Parathyroid adenoma (tissue), 2 donors: ENCODE measurements around the gene C17orf100.

Source experiments
- H2AFZ ChIP-seq: fragments of 300-600 bp; sonication (generic); one replicate; pipeline ENCODE4 v1.7.0; 2017; ENCODE audit warnings: antibody characterized with exemption, mild to moderate bottlenecking
- H3K27ac ChIP-seq: fragments of 300-600 bp; sonication (generic); one replicate; pipeline ENCODE4 v1.7.0; 2017
- H3K27me3 ChIP-seq: fragments of 300-600 bp; sonication (generic); one replicate; pipeline ENCODE4 v1.7.0; 2017; ENCODE audit warnings: low read length; ENCODE audit not compliant: control insufficient read depth, insufficient read depth
- H3K36me3 ChIP-seq: fragments of 300-600 bp; sonication (generic); one replicate; pipeline ENCODE4 v1.7.0; 2017; ENCODE audit warnings: low read length; ENCODE audit not compliant: control insufficient read depth, insufficient read depth
- H3K4me1 ChIP-seq: fragments of 300-600 bp; sonication (generic); one replicate; pipeline ENCODE4 v1.7.0; 2017; ENCODE audit warnings: control low read depth
- H3K4me2 ChIP-seq: fragments of 300-600 bp; sonication (generic); one replicate; pipeline ENCODE4 v1.7.0; 2017; ENCODE audit warnings: low read length
- H3K4me3 ChIP-seq: fragments of 300-600 bp; sonication (generic); one replicate; pipeline ENCODE4 v1.7.0; 2017; ENCODE audit warnings: low read depth, low read length
- H3K79me2 ChIP-seq: fragments of 300-600 bp; sonication (generic); one replicate; pipeline ENCODE4 v1.7.0; 2017; ENCODE audit warnings: control low read depth
- H3K9ac ChIP-seq: fragments of 300-600 bp; sonication (generic); one replicate; pipeline ENCODE4 v1.7.0; 2017; ENCODE audit warnings: mild to moderate bottlenecking
- H3K9me3 ChIP-seq: fragments of 300-600 bp; sonication (generic); one replicate; pipeline ENCODE4 v1.7.0; 2017; ENCODE audit warnings: low read length; ENCODE audit not compliant: control insufficient read depth
- TF ChIP-seq, protein P1 (sequence below): fragments of 300-600 bp; sonication (generic); IDR thresholded peaks from one replicate; pipeline ENCODE4 v1.7.0; 2017; ENCODE audit warnings: antibody characterized with exemption, mild to moderate bottlenecking
- donor health status: primary hyperparathyroidism.

The C17orf100 gene

GRCh38 chr17:6695565-6695964 lies 44.0 kb downstream of the C17orf100 start:
- no peaks in the 10 kb centered on the region for H3K9me3 ChIP-seq
- H3K79me2 ChIP-seq, result no peaks in the 10 kb centered on the region
- no peak overlapping the region for H3K4me3 ChIP-seq
- H3K27me3 ChIP-seq, result no peaks in the 10 kb centered on the region
- no peaks in the 10 kb centered on the region for H3K4me1 ChIP-seq
- H3K4me2 ChIP-seq, result no peak overlapping the region
- H3K36me3 ChIP-seq, result no peaks in the 10 kb centered on the region
- no peak overlapping the region for H3K27ac ChIP-seq
- H2AFZ ChIP-seq, result no peak overlapping the region
- TF ChIP-seq, protein P1, sequence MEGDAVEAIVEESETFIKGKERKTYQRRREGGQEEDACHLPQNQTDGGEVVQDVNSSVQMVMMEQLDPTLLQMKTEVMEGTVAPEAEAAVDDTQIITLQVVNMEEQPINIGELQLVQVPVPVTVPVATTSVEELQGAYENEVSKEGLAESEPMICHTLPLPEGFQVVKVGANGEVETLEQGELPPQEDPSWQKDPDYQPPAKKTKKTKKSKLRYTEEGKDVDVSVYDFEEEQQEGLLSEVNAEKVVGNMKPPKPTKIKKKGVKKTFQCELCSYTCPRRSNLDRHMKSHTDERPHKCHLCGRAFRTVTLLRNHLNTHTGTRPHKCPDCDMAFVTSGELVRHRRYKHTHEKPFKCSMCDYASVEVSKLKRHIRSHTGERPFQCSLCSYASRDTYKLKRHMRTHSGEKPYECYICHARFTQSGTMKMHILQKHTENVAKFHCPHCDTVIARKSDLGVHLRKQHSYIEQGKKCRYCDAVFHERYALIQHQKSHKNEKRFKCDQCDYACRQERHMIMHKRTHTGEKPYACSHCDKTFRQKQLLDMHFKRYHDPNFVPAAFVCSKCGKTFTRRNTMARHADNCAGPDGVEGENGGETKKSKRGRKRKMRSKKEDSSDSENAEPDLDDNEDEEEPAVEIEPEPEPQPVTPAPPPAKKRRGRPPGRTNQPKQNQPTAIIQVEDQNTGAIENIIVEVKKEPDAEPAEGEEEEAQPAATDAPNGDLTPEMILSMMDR, result no peak
- H3K9ac ChIP-seq, result no peak overlapping the region

GRCh38 chr17:6696906-6697305 lies 45.3 kb downstream of the C17orf100 start:
- TF ChIP-seq, protein P1, result no peak
- H3K27me3 ChIP-seq, result no peaks in the 10 kb centered on the region
- H3K36me3 ChIP-seq, result no peaks in the 10 kb centered on the region
- H3K4me1 ChIP-seq, result no peaks in the 10 kb centered on the region
- no peak overlapping the region for H3K9ac ChIP-seq
- no peak overlapping the region for H3K27ac ChIP-seq
- no peak overlapping the region for H3K4me3 ChIP-seq
- no peak overlapping the region for H3K4me2 ChIP-seq
- H3K79me2 ChIP-seq, result no peaks in the 10 kb centered on the region
- H2AFZ ChIP-seq, result no peak overlapping the region
- H3K9me3 ChIP-seq, result no peaks in the 10 kb centered on the region

- Histone ChIP-seq H2AFZ (no peak overlapping the region), H3K79me2 (no peaks in the 10 kb centered on the region), H3K9me3 (no peaks in the 10 kb centered on the region), H3K27ac (no peak overlapping the region), H3K9ac (no peak overlapping the region), H3K4me1 (no peaks in the 10 kb centered on the region), H3K36me3 (no peaks in the 10 kb centered on the region), H3K4me3 (no peak overlapping the region), H3K4me2 (no peak overlapping the region), H3K27me3 (no peaks in the 10 kb centered on the region)
- TF ChIP-seq, protein P1, result no peak
Observed at GRCh38 chr17:6698004-6698403, 46.4 kb downstream of the C17orf100 start.

DNA sequence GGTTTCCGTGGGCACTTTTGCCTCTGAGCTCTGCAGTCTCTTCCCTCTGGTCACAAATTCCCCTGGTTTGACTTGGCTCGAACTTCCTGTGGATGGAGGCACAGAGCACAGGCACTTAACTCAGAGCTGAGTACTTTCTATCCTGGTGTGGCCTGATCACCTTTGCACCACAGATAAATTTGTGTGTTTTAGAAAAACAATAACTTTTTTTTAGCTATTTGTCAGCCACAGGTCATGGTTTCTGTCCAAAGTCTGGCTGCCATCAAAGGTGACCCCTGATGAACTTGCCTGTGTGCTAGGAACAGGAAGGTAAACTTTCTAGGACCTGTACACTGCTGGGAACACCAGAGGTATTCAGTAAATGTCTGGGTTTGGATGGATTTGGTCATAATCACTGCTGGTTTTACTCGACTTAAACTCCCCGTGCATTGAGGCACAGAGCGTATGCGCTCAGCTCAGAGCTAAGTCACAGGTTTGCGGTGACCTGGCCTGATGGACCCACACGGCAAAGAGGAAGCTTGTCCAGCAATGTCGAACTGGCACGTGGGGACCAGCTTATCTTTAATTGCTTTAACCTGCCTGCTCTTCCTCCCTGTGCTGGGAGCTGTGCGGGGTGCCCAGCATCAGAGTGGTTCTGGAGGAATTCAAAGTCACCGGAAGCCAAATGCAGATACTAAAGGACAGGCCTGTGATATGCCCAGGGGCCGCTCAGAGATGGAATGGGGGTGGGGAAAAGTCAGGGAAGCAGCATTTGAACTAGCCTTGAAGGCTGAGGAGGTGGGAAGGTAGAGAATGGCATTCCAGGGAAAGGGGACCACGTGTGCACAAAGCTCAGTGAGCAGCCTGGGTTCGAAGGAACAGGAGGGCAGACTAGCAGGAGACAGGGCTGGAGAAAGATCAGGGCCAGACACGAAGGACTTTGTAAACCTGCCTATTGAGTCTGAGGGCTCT lies 48.7 kb downstream of the C17orf100 start:
- H3K9me3 ChIP-seq, result no peaks in the 10 kb centered on the region
- no peaks in the 10 kb centered on the region for H3K27me3 ChIP-seq
- no peak overlapping the region for H3K4me2 ChIP-seq
- no peaks in the 10 kb centered on the region for H3K4me1 ChIP-seq
- H3K27ac ChIP-seq, result no peak overlapping the region
- H3K9ac ChIP-seq, result no peak overlapping the region
- TF ChIP-seq, protein P1, result no peak
- H3K36me3 ChIP-seq, result no peaks in the 10 kb centered on the region
- no peaks in the 10 kb centered on the region for H3K79me2 ChIP-seq
- no peak overlapping the region for H3K4me3 ChIP-seq
- no peak overlapping the region for H2AFZ ChIP-seq

DNA sequence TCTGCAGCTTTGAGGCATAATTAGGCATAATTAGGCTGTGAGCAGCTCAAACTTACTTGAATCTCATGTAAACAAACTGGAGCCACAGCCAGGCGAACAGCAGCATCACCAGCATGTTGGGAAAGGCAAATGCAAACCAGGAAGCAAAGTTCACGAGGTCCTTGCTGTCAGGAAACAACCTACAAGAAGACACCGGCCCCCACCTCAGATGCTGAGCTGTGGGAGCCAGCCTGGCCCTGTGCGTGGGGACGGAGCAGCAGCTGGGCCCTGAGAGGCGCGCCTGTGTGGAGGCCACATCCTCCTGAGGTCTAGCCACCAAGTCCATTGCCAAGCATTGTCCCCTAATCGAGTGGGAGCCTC lies 49.4 kb downstream of the C17orf100 start:
- Histone ChIP-seq H3K4me2 (no peak overlapping the region), H3K27me3 (no peaks in the 10 kb centered on the region), H3K36me3 (no peaks in the 10 kb centered on the region), H3K27ac (no peak overlapping the region), H3K9ac (no peak overlapping the region), H2AFZ (no peak overlapping the region), H3K79me2 (no peaks in the 10 kb centered on the region), H3K4me3 (no peak overlapping the region), H3K4me1 (no peaks in the 10 kb centered on the region), H3K9me3 (no peaks in the 10 kb centered on the region)
- TF ChIP-seq, protein P1, result no peak
